ENCODE results near the gene PLSCR3.

- no peak for TF ChIP-seq POU6F1 (CRISPR knock-in tag; IDR thresholded peaks at IDR 0.05; ENCODE audit: borderline replicate concordance, low read depth)
- TF ChIP-seq ZFP30 (CRISPR knock-in tag; IDR thresholded peaks at IDR 0.05) = no peak
- TF ChIP-seq ZNF8 (CRISPR knock-in tag; IDR thresholded peaks at IDR 0.05) = no peak
- TF ChIP-seq ARNTL (CRISPR knock-in tag; IDR thresholded peaks at IDR 0.05; ENCODE audit: borderline replicate concordance, low read depth) = no peak
- TF ChIP-seq ZNF565 (CRISPR knock-in tag; conservative IDR thresholded peaks at IDR 0.05; ENCODE audit: low read depth) = no peak
- TF ChIP-seq CREB5 (CRISPR knock-in tag; IDR thresholded peaks at IDR 0.05; ENCODE audit: low read depth) = no peak
- no peak for TF ChIP-seq CSRNP3 (CRISPR knock-in tag; IDR thresholded peaks at IDR 0.05)
- TF ChIP-seq ZFP3 (CRISPR knock-in tag; IDR thresholded peaks at IDR 0.05) = no peak
These were observed 37.6 kb downstream of the PLSCR3 start for GRCh38 chr17:7356756-7357155.
